ENCODE results near the gene C19orf85. TPM values are rescaled to one million over a fixed set of nuclear protein-coding genes. Genes with fewer than 3 reads are reported as not detected.

Gene C19orf85
- total and polyA plus RNA-seq, 2 experiments from 2014 or later = 1.7 to 3.4 TPM

DNA sequence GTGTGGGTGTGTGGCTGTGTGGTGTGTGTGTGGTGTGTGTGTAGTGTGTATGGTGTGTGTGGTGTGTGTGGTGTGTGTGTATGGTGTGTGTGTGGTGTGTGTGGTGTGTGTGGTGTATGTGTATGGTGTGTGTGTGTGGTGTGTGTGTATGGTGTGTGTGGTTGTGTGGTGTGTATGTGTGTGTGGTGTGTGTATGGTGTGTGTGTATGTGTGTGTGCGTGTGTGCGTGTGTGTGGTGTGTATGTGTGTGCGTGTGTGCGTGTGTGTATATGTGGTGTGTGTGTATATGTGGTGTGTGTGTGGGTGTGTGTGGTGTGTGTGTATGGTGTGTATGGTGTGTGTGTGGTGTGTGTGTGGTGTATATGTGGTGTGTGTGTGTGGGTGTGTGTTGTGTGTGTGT lies 29.5 kb downstream of the C19orf85 start (continued):
- TF ChIP-seq, protein P1, sequence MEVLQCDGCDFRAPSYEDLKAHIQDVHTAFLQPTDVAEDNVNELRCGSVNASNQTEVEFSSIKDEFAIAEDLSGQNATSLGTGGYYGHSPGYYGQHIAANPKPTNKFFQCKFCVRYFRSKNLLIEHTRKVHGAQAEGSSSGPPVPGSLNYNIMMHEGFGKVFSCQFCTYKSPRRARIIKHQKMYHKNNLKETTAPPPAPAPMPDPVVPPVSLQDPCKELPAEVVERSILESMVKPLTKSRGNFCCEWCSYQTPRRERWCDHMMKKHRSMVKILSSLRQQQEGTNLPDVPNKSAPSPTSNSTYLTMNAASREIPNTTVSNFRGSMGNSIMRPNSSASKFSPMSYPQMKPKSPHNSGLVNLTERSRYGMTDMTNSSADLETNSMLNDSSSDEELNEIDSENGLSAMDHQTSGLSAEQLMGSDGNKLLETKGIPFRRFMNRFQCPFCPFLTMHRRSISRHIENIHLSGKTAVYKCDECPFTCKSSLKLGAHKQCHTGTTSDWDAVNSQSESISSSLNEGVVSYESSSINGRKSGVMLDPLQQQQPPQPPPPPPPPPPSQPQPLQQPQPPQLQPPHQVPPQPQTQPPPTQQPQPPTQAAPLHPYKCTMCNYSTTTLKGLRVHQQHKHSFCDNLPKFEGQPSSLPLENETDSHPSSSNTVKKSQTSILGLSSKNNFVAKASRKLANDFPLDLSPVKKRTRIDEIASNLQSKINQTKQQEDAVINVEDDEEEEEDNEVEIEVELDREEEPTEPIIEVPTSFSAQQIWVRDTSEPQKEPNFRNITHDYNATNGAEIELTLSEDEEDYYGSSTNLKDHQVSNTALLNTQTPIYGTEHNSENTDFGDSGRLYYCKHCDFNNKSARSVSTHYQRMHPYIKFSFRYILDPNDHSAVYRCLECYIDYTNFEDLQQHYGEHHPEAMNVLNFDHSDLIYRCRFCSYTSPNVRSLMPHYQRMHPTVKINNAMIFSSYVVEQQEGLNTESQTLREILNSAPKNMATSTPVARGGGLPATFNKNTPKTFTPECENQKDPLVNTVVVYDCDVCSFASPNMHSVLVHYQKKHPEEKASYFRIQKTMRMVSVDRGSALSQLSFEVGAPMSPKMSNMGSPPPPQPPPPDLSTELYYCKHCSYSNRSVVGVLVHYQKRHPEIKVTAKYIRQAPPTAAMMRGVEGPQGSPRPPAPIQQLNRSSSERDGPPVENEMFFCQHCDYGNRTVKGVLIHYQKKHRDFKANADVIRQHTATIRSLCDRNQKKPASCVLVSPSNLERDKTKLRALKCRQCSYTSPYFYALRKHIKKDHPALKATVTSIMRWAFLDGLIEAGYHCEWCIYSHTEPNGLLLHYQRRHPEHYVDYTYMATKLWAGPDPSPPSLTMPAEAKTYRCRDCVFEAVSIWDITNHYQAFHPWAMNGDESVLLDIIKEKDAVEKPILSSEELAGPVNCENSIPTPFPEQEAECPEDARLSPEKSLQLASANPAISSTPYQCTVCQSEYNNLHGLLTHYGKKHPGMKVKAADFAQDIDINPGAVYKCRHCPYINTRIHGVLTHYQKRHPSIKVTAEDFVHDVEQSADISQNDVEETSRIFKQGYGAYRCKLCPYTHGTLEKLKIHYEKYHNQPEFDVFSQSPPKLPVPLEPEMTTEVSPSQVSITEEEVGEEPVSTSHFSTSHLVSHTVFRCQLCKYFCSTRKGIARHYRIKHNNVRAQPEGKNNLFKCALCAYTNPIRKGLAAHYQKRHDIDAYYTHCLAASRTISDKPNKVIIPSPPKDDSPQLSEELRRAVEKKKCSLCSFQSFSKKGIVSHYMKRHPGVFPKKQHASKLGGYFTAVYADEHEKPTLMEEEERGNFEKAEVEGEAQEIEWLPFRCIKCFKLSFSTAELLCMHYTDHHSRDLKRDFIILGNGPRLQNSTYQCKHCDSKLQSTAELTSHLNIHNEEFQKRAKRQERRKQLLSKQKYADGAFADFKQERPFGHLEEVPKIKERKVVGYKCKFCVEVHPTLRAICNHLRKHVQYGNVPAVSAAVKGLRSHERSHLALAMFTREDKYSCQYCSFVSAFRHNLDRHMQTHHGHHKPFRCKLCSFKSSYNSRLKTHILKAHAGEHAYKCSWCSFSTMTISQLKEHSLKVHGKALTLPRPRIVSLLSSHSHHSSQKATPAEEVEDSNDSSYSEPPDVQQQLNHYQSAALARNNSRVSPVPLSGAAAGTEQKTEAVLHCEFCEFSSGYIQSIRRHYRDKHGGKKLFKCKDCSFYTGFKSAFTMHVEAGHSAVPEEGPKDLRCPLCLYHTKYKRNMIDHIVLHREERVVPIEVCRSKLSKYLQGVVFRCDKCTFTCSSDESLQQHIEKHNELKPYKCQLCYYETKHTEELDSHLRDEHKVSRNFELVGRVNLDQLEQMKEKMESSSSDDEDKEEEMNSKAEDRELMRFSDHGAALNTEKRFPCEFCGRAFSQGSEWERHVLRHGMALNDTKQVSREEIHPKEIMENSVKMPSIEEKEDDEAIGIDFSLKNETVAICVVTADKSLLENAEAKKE (CRISPR knock-in tag; IDR thresholded peaks at IDR 0.05) = no peak
- TF ChIP-seq CREB1 (CRISPR knock-in tag; IDR thresholded peaks at IDR 0.05; ENCODE audit: low read depth) (no peak), ZNF114 (CRISPR knock-in tag; IDR thresholded peaks at IDR 0.05) (no peak), JUNB (IDR thresholded peaks at IDR 0.05; ENCODE audit: unreplicated experiment) (no peak), NANOG (IDR thresholded peaks at IDR 0.05; ENCODE audit: borderline replicate concordance) (no peak), ZNF331 (CRISPR knock-in tag; IDR thresholded peaks at IDR 0.05; ENCODE audit: low read depth) (no peak), EZH2phosphoT487 (IDR thresholded peaks at IDR 0.05; ENCODE audit: unreplicated experiment) (no peak)

DNA sequence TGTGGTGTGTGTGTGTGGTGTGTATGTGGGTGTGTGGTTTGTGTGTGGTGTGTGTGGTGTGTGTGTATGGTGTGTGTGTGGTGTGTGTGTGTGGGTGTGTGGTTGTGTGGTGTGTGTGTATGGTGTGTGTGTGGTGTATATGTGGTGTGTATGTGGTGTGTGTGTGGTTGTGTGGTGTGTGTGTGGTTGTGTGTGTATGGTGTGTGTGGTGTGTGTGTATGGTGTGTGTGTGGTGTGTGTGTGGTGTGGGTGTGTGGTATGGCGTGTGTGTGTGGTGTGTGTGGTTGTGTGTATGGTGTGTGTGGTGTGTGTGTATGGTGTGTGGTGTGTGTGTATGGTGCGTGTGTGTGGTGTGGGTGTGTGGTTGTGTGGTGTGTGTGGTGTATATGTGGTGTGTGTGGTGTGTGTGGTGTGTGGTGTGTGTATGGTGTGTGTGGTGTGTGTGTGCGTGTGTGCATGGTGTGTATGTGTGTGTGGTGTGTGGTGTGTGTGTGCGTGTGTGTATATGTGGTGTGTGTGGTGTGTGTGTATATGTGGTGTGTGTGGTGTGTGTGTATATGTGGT lies 30.1 kb downstream of the C19orf85 start:
- H3K36me3 Mint-ChIP-seq (ENCODE audit: low read depth) = no peaks in the 10 kb centered on the region
- Histone ChIP-seq H2AFZ (no peak overlapping the region), H3K4me1 (ENCODE audit: insufficient read depth) (no peaks in the 10 kb centered on the region), H3K4me2 (no peak overlapping the region), H3K9me2 (ENCODE audit: insufficient read depth) (no peaks in the 10 kb centered on the region), H4K20me1 (replicated peaks; ENCODE audit: insufficient read depth) (no peaks in the 10 kb centered on the region), H3K79me2 (replicated peaks; ENCODE audit: insufficient read depth) (no peaks in the 10 kb centered on the region), H3F3A (replicated peaks; ENCODE audit: low read depth) (no peaks in the 10 kb centered on the region; the same call in 1 of the 2 replicates), H3K27me3 (ENCODE audit: insufficient read depth) (peaks cover 29% of the 10 kb centered on the region), H3K4me3 (no peak overlapping the region), H3K27ac (ENCODE audit: low read depth) (no peak overlapping the region), H3K36me3 (ENCODE audit: insufficient read depth) (no peaks in the 10 kb centered on the region)
- peaks cover 12% of the 10 kb centered on the region for H3K9me3 Mint-ChIP-seq
- peaks cover 3% of the 10 kb centered on the region for H3K4me1 Mint-ChIP-seq
- DNase-seq (ENCODE audit: low spot score) = no peak
- H3K4me3 Mint-ChIP-seq = no peak overlapping the region
- H3K27me3 Mint-ChIP-seq (ENCODE audit: insufficient read depth, low read depth, poor library complexity) = peaks cover 25% of the 10 kb centered on the region
- ATAC-seq = no peak
- H3K27ac Mint-ChIP-seq = no peak overlapping the region
- TF ChIP-seq CREB1 (CRISPR knock-in tag; IDR thresholded peaks at IDR 0.05; ENCODE audit: low read depth) (no peak), EZH2 (IDR thresholded peaks at IDR 0.05; ENCODE audit: low read depth, unreplicated experiment) (no peak), POLR2AphosphoS5 (IDR thresholded peaks at IDR 0.05; ENCODE audit: low read depth) (no peak)
- TF ChIP-seq, protein P2, sequence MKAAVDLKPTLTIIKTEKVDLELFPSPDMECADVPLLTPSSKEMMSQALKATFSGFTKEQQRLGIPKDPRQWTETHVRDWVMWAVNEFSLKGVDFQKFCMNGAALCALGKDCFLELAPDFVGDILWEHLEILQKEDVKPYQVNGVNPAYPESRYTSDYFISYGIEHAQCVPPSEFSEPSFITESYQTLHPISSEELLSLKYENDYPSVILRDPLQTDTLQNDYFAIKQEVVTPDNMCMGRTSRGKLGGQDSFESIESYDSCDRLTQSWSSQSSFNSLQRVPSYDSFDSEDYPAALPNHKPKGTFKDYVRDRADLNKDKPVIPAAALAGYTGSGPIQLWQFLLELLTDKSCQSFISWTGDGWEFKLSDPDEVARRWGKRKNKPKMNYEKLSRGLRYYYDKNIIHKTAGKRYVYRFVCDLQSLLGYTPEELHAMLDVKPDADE (IDR thresholded peaks at IDR 0.05) = no peak
